HUES6 (cell line): ENCODE measurements around the gene TYW1.
"Not testable (repeated sequence)": the region's sequence is repeated elsewhere in the genome, so short reads cannot be mapped to it uniquely, and the experiment has no call there.

ENCODE experiments used
- H3K27ac ChIP-seq: 2 replicates; pipeline ENCODE4 v1.7.0; 2013; ENCODE audit warnings: low read depth, mild to moderate bottlenecking, low read length, inconsistent platforms
- H3K27me3 ChIP-seq: 2 replicates; pipeline ENCODE4 v1.6.1; 2013; ENCODE audit warnings: low read length; ENCODE audit not compliant: control insufficient read depth, insufficient read depth
- H3K36me3 ChIP-seq: 2 replicates; pipeline ENCODE4 v1.6.1; 2013; ENCODE audit warnings: low read length; ENCODE audit not compliant: control insufficient read depth, insufficient read depth
- H3K4me1 ChIP-seq: 2 replicates; pipeline ENCODE4 v1.6.1; 2013; ENCODE audit warnings: low read length; ENCODE audit not compliant: control insufficient read depth, insufficient read depth
- H3K4me3 ChIP-seq: 2 replicates; pipeline ENCODE4 v1.5.1; 2013; ENCODE audit warnings: low read depth, low read length
- H3K9ac ChIP-seq: one replicate; pipeline ENCODE4 v1.6.1; 2013; ENCODE audit warnings: mild to moderate bottlenecking, low read length
- H3K9me3 ChIP-seq: 2 replicates; pipeline ENCODE4 v1.6.1; 2013; ENCODE audit warnings: low read depth, low read length; ENCODE audit not compliant: control insufficient read depth, insufficient read depth

The TYW1 gene

GRCh38 chr7:66995050-66995776 lies 1.4 kb upstream of the TYW1 start, which contains the start of gene SBDS:
TSS of gene SBDS (minus strand) at chr7:66995586. CDS start at chr7:66995417, 169 bp downstream.
- not testable (repeated sequence) for H3K27me3 ChIP-seq, H3K9me3 ChIP-seq, H3K4me1 ChIP-seq
- Histone ChIP-seq H3K4me3 (peak within 1 kb of the TSS; percentile 84), H3K9ac (peak within 1 kb of the TSS; percentile 79), H3K36me3 (peaks cover 18% of the 10 kb centered on the region), H3K27ac (peak within 1 kb of the TSS; percentile 39; the same call in 1 of the 2 replicates)

GRCh38 chr7:67000601-67001258 lies 4.1 kb downstream of the TYW1 start:
- H3K9me3 ChIP-seq, H3K4me3 ChIP-seq, H3K36me3 ChIP-seq, H3K27ac ChIP-seq, H3K4me1 ChIP-seq, H3K9ac ChIP-seq, H3K27me3 ChIP-seq: not testable (repeated sequence)

DNA sequence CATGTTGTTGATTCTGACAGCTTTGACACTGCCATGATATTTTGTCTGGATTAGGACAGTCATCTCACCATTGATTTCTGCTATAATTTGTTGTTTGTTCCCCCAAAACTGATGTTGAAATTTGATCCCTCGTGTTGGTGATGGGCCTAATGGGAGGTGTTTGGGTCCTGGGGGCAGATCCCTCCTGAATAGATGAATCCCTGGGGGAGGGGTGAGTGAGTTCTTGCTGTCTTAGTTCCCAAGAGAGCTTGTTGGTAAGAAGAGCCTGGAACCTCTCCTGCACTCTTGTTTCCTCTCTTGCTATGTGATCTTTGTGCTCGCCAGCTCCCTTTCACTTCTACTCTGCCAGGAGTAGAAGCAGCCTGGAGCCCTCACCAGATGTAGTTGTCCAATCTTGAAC lies 7.5 kb downstream of the TYW1 start:
- not testable (repeated sequence) for H3K4me1 ChIP-seq, H3K9ac ChIP-seq, H3K4me3 ChIP-seq, H3K9me3 ChIP-seq, H3K27me3 ChIP-seq, H3K27ac ChIP-seq
- H3K36me3 ChIP-seq, result peaks cover 21% of the 10 kb centered on the region

- Histone ChIP-seq H3K4me3 (no peak overlapping the region), H3K4me1 (no peaks in the 10 kb centered on the region), H3K27me3 (no peaks in the 10 kb centered on the region), H3K36me3 (peaks cover 32% of the 10 kb centered on the region), H3K9ac (no peak overlapping the region), H3K9me3 (no peaks in the 10 kb centered on the region), H3K27ac (no peak overlapping the region)
These were observed 10.3 kb downstream of the TYW1 start for GRCh38 chr7:67006965-67007364.

- Histone ChIP-seq H3K4me1 (no peaks in the 10 kb centered on the region), H3K27ac (no peak overlapping the region), H3K9ac (no peak overlapping the region), H3K4me3 (no peak overlapping the region), H3K9me3 (no peaks in the 10 kb centered on the region), H3K27me3 (no peaks in the 10 kb centered on the region), H3K36me3 (peaks cover 35% of the 10 kb centered on the region)
These were observed 11.6 kb downstream of the TYW1 start for GRCh38 chr7:67008260-67008659.

GRCh38 chr7:67009677-67010076 lies 13.0 kb downstream of the TYW1 start:
- not testable (repeated sequence) for H3K27me3 ChIP-seq, H3K4me3 ChIP-seq, H3K9me3 ChIP-seq, H3K4me1 ChIP-seq, H3K27ac ChIP-seq, H3K9ac ChIP-seq
- H3K36me3 ChIP-seq, result peaks cover 45% of the 10 kb centered on the region

- H3K9ac ChIP-seq, H3K27me3 ChIP-seq, H3K4me1 ChIP-seq, H3K9me3 ChIP-seq, H3K27ac ChIP-seq, H3K4me3 ChIP-seq: not testable (repeated sequence)
- peaks cover 38% of the 10 kb centered on the region for H3K36me3 ChIP-seq
These were observed 17.5 kb downstream of the TYW1 start for GRCh38 chr7:67014076-67014622.

DNA sequence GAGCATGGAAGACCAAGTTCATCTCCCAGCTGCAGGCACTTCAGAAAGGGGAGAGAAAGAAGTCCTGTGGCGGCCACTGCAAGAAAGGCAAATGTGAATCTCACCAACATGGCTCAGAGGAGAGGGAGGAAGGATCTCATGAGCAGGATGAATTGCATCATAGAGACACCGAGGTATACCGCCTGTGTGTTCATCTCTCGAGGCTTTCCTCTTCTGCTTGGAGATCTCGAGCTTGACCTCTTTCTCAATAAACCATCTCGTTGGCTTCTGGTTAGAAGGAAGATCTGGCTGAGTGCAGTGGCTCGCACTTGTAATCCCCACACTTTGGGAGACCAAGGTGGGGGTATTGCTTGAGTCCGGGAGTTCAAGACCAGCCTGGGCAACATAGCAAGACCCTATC lies 21.3 kb downstream of the TYW1 start:
- not testable (repeated sequence) for H3K27ac ChIP-seq, H3K27me3 ChIP-seq
- H3K36me3 ChIP-seq, result peaks cover 56% of the 10 kb centered on the region

GRCh38 chr7:67018940-67019339 lies 22.3 kb downstream of the TYW1 start:
- Histone ChIP-seq H3K9ac (no peak overlapping the region), H3K4me3 (no peak overlapping the region), H3K27me3 (no peaks in the 10 kb centered on the region), H3K36me3 (peaks cover 54% of the 10 kb centered on the region), H3K27ac (no peak overlapping the region), H3K9me3 (no peaks in the 10 kb centered on the region), H3K4me1 (no peaks in the 10 kb centered on the region)

More for the DNA sequence above, 21.3 kb downstream of the TYW1 start:
- H3K4me3 ChIP-seq, H3K4me1 ChIP-seq, H3K9ac ChIP-seq, H3K9me3 ChIP-seq: not testable (repeated sequence)

- Histone ChIP-seq H3K27ac (no peak overlapping the region), H3K4me1 (no peaks in the 10 kb centered on the region), H3K4me3 (no peak overlapping the region), H3K27me3 (no peaks in the 10 kb centered on the region), H3K9me3 (no peaks in the 10 kb centered on the region), H3K36me3 (peaks cover 47% of the 10 kb centered on the region), H3K9ac (no peak overlapping the region)
These were observed 23.1 kb downstream of the TYW1 start for GRCh38 chr7:67019562-67020390.

GRCh38 chr7:67021260-67021659 lies 24.6 kb downstream of the TYW1 start:
- no peaks in the 10 kb centered on the region for H3K4me1 ChIP-seq
- H3K36me3 ChIP-seq, result peaks cover 47% of the 10 kb centered on the region
- H3K4me3 ChIP-seq, result no peak overlapping the region
- H3K27me3 ChIP-seq, result no peaks in the 10 kb centered on the region
- no peak overlapping the region for H3K9ac ChIP-seq
- no peaks in the 10 kb centered on the region for H3K9me3 ChIP-seq
- no peak overlapping the region for H3K27ac ChIP-seq
